CD1c-positive myeloid dendritic cell (primary cell): ENCODE data around the gene BEND5.
A peak's percentile ranks its signal among the peaks of the same experiment; 100 is the strongest.

Source experiments
- DNase-seq: peaks from one replicate; pipeline ENCODE4 v3.0.0-alpha.2; 2016; ENCODE audit errors: extremely low spot score

BEND5 gene

GRCh38 chr1:48718705-48719104 is 58.0 kb downstream of the BEND5 start:
- no peak for DNase-seq

GRCh38 chr1:48718116-48718630 is 58.5 kb downstream of the BEND5 start:
- DNase-seq = no peak

GRCh38 chr1:48717082-48717481 is 59.6 kb downstream of the BEND5 start:
- no peak for DNase-seq

GRCh38 chr1:48715921-48716320 is 60.8 kb downstream of the BEND5 start:
- DNase-seq = no peak

GRCh38 chr1:48710915-48711314 is 65.8 kb downstream of the BEND5 start:
- DNase-seq = no peak

- DNase-seq = no peak
These were observed 66.4 kb downstream of the BEND5 start for GRCh38 chr1:48710318-48710717.

- DNase-seq = no peak
These were observed 72.0 kb downstream of the BEND5 start for GRCh38 chr1:48704736-48705135.

GRCh38 chr1:48701445-48701844 is 75.2 kb downstream of the BEND5 start:
- no peak for DNase-seq

- DNase-seq = peak; percentile 62
These were observed 79.5 kb downstream of the BEND5 start for GRCh38 chr1:48697066-48697707.

GRCh38 chr1:48695161-48695560 is 81.5 kb downstream of the BEND5 start:
- DNase-seq = no peak

- DNase-seq = no peak
These were observed 82.9 kb downstream of the BEND5 start for GRCh38 chr1:48693674-48694320.

GRCh38 chr1:48693180-48693579 is 83.5 kb downstream of the BEND5 start:
- no peak for DNase-seq

GRCh38 chr1:48692235-48692634 is 84.5 kb downstream of the BEND5 start:
- DNase-seq = no peak

GRCh38 chr1:48691429-48692001 is 85.2 kb downstream of the BEND5 start:
- no peak for DNase-seq

- DNase-seq = no peak
These were observed 88.5 kb downstream of the BEND5 start for GRCh38 chr1:48688102-48688760.

GRCh38 chr1:48687282-48688045 is 89.2 kb downstream of the BEND5 start:
- no peak for DNase-seq

GRCh38 chr1:48686159-48686558 is 90.5 kb downstream of the BEND5 start:
- no peak for DNase-seq

- DNase-seq = no peak
These were observed 92.3 kb downstream of the BEND5 start for GRCh38 chr1:48684381-48684780.

- no peak for DNase-seq
These were observed 92.9 kb downstream of the BEND5 start for GRCh38 chr1:48683839-48684238.

GRCh38 chr1:48681476-48682305 is 95.0 kb downstream of the BEND5 start:
- no peak for DNase-seq
